Duodenal mucosa (tissue), 2 donors: ENCODE results near the gene CIB1.

Source experiments
- H3K27ac ChIP-seq: one replicate; pipeline ENCODE4 v1.7.0; 2013; ENCODE audit warnings: low read depth, low read length
- H3K27me3 ChIP-seq, 2 donors: one replicate each; pipeline ENCODE4 v1.7.0; 2013; ENCODE audit warnings: low read length in 2 of 2, control low read depth in 1 of 2; ENCODE audit not compliant: insufficient read depth in 2 of 2, control insufficient read depth in 1 of 2
- H3K36me3 ChIP-seq, 2 donors: one replicate each; pipeline ENCODE4 v1.7.0; 2013; ENCODE audit warnings: low read length in 2 of 2, control low read depth in 1 of 2; ENCODE audit not compliant: insufficient read depth in 2 of 2, control insufficient read depth in 1 of 2
- H3K4me1 ChIP-seq, 2 donors: one replicate each; pipeline ENCODE4 v1.7.0; 2013; ENCODE audit warnings: low read length in 2 of 2, control low read depth in 1 of 2; ENCODE audit not compliant: insufficient read depth in 2 of 2, control insufficient read depth in 1 of 2
- H3K4me3 ChIP-seq, 2 donors: one replicate each; pipeline ENCODE4 v1.7.0; 2013; ENCODE audit warnings: low read length in 2 of 2, low read depth in 1 of 2
- H3K9ac ChIP-seq, 2 donors: one replicate each; pipeline ENCODE4 v1.7.0; 2013; ENCODE audit warnings: low read length in 2 of 2, low read depth in 1 of 2
- H3K9me3 ChIP-seq, 2 donors: one replicate each; pipeline ENCODE4 v1.7.0; 2013; ENCODE audit warnings: low read length in 2 of 2, control low read depth in 1 of 2; ENCODE audit not compliant: control insufficient read depth in 1 of 2

CIB1 gene

GRCh38 chr15:90217671-90218394 lies 15.9 kb downstream of the CIB1 start:
- Histone ChIP-seq H3K27me3 (no peaks in the 10 kb centered on the region), H3K36me3 (peaks cover 16 to 33% of the 10 kb centered on the region in 2 donors), H3K9me3 (no peaks in the 10 kb centered on the region), H3K9ac (no peak overlapping the region), H3K4me3 (no peak overlapping the region), H3K27ac (no peak overlapping the region), H3K4me1 (peaks cover 16 to 20% of the 10 kb centered on the region in 2 donors)

GRCh38 chr15:90214553-90215196 lies 19.1 kb downstream of the CIB1 start:
- Histone ChIP-seq H3K36me3 (peaks cover 16 to 23% of the 10 kb centered on the region in 2 donors), H3K27me3 (no peaks in the 10 kb centered on the region), H3K9me3 (no peaks in the 10 kb centered on the region), H3K27ac (no peak overlapping the region), H3K4me1 (peaks cover 40 to 44% of the 10 kb centered on the region in 2 donors), H3K9ac (peak overlapping the region in 1 of 2 donors; percentile 19), H3K4me3 (no peak overlapping the region)

GRCh38 chr15:90213818-90214204 lies 19.9 kb downstream of the CIB1 start:
- Histone ChIP-seq H3K36me3 (peaks cover 16 to 26% of the 10 kb centered on the region in 2 donors), H3K27me3 (no peaks in the 10 kb centered on the region), H3K27ac (peak overlapping the region; percentile 95), H3K4me3 (no peak overlapping the region), H3K9ac (peak overlapping the region; percentile 58 to 82), H3K9me3 (no peaks in the 10 kb centered on the region), H3K4me1 (peaks cover 40 to 47% of the 10 kb centered on the region in 2 donors)

GRCh38 chr15:90213122-90213817 lies 20.5 kb downstream of the CIB1 start:
- Histone ChIP-seq H3K9me3 (no peaks in the 10 kb centered on the region), H3K27ac (peak overlapping the region; percentile 95), H3K4me1 (peaks cover 40 to 47% of the 10 kb centered on the region in 2 donors), H3K9ac (peak overlapping the region; percentile 58 to 82), H3K4me3 (no peak overlapping the region), H3K36me3 (peaks cover 16 to 22% of the 10 kb centered on the region in 2 donors), H3K27me3 (no peaks in the 10 kb centered on the region)

GRCh38 chr15:90212221-90213098 lies 21.3 kb downstream of the CIB1 start:
- peak overlapping the region; percentile 13 to 17 for H3K4me3 ChIP-seq
- peaks cover 42 to 47% of the 10 kb centered on the region in 2 donors for H3K4me1 ChIP-seq
- H3K27me3 ChIP-seq, result no peaks in the 10 kb centered on the region
- peak overlapping the region; percentile 60 to 82 for H3K9ac ChIP-seq
- peaks cover 12 to 14% of the 10 kb centered on the region in 2 donors for H3K36me3 ChIP-seq
- H3K9me3 ChIP-seq, result no peaks in the 10 kb centered on the region
- H3K27ac ChIP-seq, result peak overlapping the region; percentile 95

- Histone ChIP-seq H3K4me3 (peak overlapping the region in 1 of 2 donors; percentile 48), H3K27ac (peak overlapping the region; percentile 95), H3K27me3 (no peaks in the 10 kb centered on the region), H3K36me3 (peaks cover 17 to 18% of the 10 kb centered on the region in 2 donors), H3K9ac (peak overlapping the region; percentile 60 to 82), H3K9me3 (no peaks in the 10 kb centered on the region), H3K4me1 (peaks cover 46 to 47% of the 10 kb centered on the region in 2 donors)
Measured at GRCh38 chr15:90211440-90212143, 22.1 kb downstream of the CIB1 start.

DNA sequence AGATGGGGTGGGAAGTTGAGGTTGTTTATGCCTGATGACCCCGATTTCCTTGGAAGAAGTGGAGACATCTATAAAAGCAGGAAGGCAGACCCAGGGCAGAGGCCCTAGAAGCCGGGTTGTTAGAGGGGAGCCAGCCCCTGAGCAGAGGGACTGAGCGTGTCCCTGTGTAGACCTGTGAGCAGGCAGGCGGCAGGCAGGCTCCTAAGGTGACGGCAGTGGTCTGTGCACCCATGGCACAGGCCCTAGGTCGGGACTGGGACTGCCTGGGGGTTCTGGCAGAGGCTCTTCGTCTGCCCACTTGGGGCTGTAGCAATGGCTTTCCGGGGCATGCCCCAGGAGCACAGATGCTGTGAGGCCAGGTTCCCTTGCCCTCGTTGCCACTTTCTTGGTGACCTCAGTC lies 22.7 kb downstream of the CIB1 start:
- Histone ChIP-seq H3K9me3 (no peaks in the 10 kb centered on the region), H3K9ac (peak overlapping the region; percentile 59 to 82), H3K4me1 (peaks cover 46 to 47% of the 10 kb centered on the region in 2 donors), H3K27me3 (no peaks in the 10 kb centered on the region), H3K4me3 (peak overlapping the region in 1 of 2 donors; percentile 29), H3K36me3 (peaks cover 18 to 22% of the 10 kb centered on the region in 2 donors), H3K27ac (peak overlapping the region; percentile 95)

DNA sequence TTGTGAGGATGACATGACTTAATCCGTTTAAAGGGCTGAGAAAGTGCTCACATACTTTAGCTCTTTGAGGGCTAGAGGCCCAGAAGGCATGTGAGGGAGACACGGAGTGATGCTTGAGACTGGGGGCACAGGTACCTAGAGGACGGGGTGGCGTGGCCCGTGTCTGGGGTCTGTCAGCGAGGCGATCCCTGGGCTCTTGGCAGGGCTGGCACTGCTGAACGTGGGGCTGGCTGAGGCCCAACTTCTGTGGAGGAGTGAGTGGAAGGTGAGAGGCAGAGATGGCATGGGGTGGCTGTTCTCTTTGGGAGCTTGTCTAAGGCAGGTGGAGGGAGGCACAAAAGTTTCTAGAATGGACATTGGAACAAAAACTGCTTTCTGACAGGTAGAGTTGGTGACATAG lies 23.1 kb downstream of the CIB1 start:
- Histone ChIP-seq H3K9me3 (no peaks in the 10 kb centered on the region), H3K27ac (peak overlapping the region; percentile 95), H3K4me3 (no peak overlapping the region), H3K4me1 (peaks cover 46 to 47% of the 10 kb centered on the region in 2 donors), H3K36me3 (peaks cover 18 to 26% of the 10 kb centered on the region in 2 donors), H3K9ac (peak overlapping the region; percentile 59 to 82), H3K27me3 (no peaks in the 10 kb centered on the region)

- H3K9me3 ChIP-seq, result no peaks in the 10 kb centered on the region
- H3K4me3 ChIP-seq, result no peak overlapping the region
- H3K4me1 ChIP-seq, result peaks cover 42 to 44% of the 10 kb centered on the region in 2 donors
- H3K9ac ChIP-seq, result peak overlapping the region in 1 of 2 donors; percentile 3
- no peaks in the 10 kb centered on the region for H3K27me3 ChIP-seq
- no peak overlapping the region for H3K27ac ChIP-seq
- peaks cover 18 to 26% of the 10 kb centered on the region in 2 donors for H3K36me3 ChIP-seq
Measured at GRCh38 chr15:90209591-90209990, 24.1 kb downstream of the CIB1 start.
